ENCODE data around the gene PPP2R2C. TPM values are rescaled to one million over a fixed set of nuclear protein-coding genes. Genes with fewer than 3 reads are reported as not detected.

Gene PPP2R2C
- total RNA-seq, 1 donor from 2014 or later: 2.2 TPM

GRCh38 chr4:6271206-6271605 lies 201.2 kb downstream of the PPP2R2C start:
- no peak for DNase-seq (ENCODE audit: low spot score in 2 of 2)
- no peaks in the 10 kb centered on the region for H3K9me3 ChIP-seq
- H3K4me1 ChIP-seq: peaks cover 25 to 49% of the 10 kb centered on the region in 2 donors
- peak overlapping the region; percentile 87 for H3K27ac ChIP-seq
- no peaks in the 10 kb centered on the region for H3K27me3 ChIP-seq
- intact Hi-C loops (cut with DNase I): loop anchor here (5.0 to 10.0 kb wide), 3 partner anchors 304 to 1276 kb away; partner anchors contain the start of gene MAN2B2
- no peaks in the 10 kb centered on the region for H3K36me3 ChIP-seq
- TF ChIP-seq, protein P1, sequence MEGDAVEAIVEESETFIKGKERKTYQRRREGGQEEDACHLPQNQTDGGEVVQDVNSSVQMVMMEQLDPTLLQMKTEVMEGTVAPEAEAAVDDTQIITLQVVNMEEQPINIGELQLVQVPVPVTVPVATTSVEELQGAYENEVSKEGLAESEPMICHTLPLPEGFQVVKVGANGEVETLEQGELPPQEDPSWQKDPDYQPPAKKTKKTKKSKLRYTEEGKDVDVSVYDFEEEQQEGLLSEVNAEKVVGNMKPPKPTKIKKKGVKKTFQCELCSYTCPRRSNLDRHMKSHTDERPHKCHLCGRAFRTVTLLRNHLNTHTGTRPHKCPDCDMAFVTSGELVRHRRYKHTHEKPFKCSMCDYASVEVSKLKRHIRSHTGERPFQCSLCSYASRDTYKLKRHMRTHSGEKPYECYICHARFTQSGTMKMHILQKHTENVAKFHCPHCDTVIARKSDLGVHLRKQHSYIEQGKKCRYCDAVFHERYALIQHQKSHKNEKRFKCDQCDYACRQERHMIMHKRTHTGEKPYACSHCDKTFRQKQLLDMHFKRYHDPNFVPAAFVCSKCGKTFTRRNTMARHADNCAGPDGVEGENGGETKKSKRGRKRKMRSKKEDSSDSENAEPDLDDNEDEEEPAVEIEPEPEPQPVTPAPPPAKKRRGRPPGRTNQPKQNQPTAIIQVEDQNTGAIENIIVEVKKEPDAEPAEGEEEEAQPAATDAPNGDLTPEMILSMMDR (IDR thresholded peaks at IDR 0.05): no peak
- H3K4me3 ChIP-seq: peak overlapping the region; percentile 82 to 95

DNA sequence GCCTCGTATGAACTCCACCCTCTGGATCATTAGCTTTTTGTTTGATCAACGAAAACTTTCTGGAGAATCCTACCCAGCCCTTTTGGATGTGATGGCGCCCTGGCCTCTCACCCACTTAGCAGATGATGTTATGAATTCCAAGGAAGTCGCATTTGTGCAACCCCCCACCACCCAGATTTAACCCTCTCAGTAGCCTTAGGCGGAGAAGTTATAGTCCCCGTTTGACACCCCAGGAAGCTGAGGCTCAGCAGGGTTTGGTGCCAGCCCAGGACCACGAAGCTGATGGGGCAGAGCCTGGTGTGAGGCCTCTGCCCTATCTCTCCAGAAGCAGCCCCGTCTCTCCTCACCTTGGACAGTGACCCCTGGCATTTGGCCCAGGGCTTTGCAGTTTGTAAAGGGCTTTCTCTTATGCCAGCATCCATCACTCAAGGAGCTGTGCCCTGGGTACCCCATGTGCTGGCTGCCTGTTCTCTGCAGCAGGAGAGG lies 201.7 kb downstream of the PPP2R2C start:
- Histone ChIP-seq H3K36me3 (no peaks in the 10 kb centered on the region), H3K4me3 (peak overlapping the region; percentile 82 to 95), H3K4me1 (peaks cover 25 to 44% of the 10 kb centered on the region in 2 donors), H3K27ac (peak overlapping the region; percentile 87), H3K27me3 (no peaks in the 10 kb centered on the region), H3K9me3 (no peaks in the 10 kb centered on the region)
- intact Hi-C loops (cut with DNase I): loop anchor here (1.0 to 10.0 kb wide), 4 partner anchors 11 to 1276 kb away; partner anchors contain the start of gene MAN2B2
- no peak for DNase-seq (ENCODE audit: low spot score in 2 of 2)
- TF ChIP-seq, protein P1 (IDR thresholded peaks at IDR 0.05): no peak

Other genes with a start within 250 kb of the PPP2R2C start
- 166 TPM for gene WFS1, start 202.8 kb downstream of the PPP2R2C start, total RNA-seq
- gene MAN2B2, start 102.6 kb upstream of the PPP2R2C start, total RNA-seq: 47.8 TPM
- gene MRFAP1, start 168.1 kb upstream of the PPP2R2C start, total RNA-seq: 109 TPM
- not detected for gene S100P, start 221.3 kb upstream of the PPP2R2C start, total RNA-seq
- gene MRFAP1L1, start 237.3 kb upstream of the PPP2R2C start, total RNA-seq: 34.1 TPM
- gene BLOC1S4, start 243.6 kb upstream of the PPP2R2C start, total RNA-seq: 37.5 TPM

All from ascending aorta (tissue), 2 donors.